T-helper 1 cell treated with Interleukin-12 subunit alpha and Interleukin-12 subunit beta and Interleukin-4 antibody, amounts not matched to agents 30 ng/mL and 1 ng/mL, for 36 hours (primary cell): Measurements from ENCODE around the gene RUNX3. TPM values are rescaled to one million over a fixed set of nuclear protein-coding genes. Genes with fewer than 3 reads are reported as not detected.
"Not testable (repeated sequence)": the region's sequence is repeated elsewhere in the genome, so short reads cannot be mapped to it uniquely, and the experiment has no call there.

Experiments used
- intact Hi-C: fragments of 100-400 bp; cut with micrococcal nuclease; formaldehyde crosslinking; loops from one replicate; pipeline ENCODE4 v1.15.1; 2024
- total RNA-seq: library from RNA; stranded (reverse); gene quantifications from 2 replicates; pipeline ENCODE4 v1.2.3, GENCODE V29; 2022

RUNX3 gene
- total RNA-seq, 1 donor from 2014 or later = 179 TPM

- intact Hi-C loops = no loop called here
Measured at GRCh38 chr1:24892188-24893153, 37.6 kb downstream of the RUNX3 start.

DNA sequence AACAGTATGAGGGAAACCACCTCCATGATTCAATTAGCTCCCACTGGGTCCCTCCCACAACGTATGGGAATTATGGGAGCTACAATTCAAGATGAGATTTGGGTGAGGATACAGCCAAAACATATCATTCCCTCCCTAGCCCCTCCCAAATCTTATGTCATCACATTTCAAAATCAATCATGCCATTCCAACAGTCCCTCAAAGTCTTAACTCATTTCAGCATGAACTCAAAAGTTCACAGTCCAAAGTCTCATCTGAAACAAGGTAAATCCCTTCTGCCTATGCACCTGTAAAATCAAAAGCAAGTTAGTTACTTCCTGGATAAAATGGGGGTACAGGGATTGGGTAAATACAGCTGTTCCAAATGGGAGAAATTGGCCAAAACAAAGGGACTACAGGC is 38.7 kb downstream of the RUNX3 start:
- intact Hi-C loops = not testable (repeated sequence)

- intact Hi-C loops = no loop called here
Measured at GRCh38 chr1:24890887-24891286, 39.2 kb downstream of the RUNX3 start.

GRCh38 chr1:24888971-24889676 is 41.0 kb downstream of the RUNX3 start:
- intact Hi-C loops = no loop called here

DNA sequence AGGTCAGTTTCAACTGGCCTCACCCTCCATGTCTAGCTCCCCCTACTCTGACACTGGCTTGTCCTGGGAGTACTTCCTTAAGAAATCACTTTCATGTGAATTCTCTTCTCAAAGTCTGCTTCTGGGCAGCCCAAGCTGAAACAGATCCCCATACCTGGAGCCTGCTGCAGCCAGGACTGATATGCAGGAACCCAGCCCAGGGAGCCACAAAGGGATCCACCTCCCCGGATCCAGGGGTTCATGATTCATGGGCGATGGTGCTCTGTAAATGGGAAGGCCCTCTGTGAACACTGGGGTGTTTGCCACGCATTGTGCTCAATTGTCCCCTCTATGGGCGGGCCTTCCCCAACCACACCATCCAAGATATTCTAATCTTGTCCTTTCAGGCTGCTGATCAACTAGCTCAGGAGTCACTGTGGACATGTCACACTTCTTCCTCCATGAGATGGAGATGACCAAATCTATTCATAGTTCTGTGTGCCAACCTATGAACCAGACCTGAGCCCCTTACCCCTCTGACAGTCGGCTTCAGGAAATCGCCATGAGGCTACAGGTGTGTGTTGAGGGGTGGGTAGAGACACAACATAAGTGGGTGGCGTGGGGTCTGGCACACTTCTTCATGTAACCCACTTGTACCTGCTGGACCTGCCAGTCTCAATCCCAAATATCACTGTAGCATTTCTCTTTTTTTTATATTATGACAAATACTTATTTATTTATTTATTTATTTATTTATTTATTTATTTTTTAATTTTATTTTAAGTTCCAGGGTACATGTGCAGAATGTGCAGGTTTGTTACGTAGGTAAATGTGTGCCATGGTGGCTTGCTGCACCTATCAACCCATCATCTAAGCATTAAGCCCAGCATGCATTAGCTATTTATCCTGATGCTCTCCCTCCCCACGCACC is 41.8 kb downstream of the RUNX3 start:
- intact Hi-C loops = no loop called here

- intact Hi-C loops = no loop called here
Measured at GRCh38 chr1:24886241-24886640, 43.8 kb downstream of the RUNX3 start.

DNA sequence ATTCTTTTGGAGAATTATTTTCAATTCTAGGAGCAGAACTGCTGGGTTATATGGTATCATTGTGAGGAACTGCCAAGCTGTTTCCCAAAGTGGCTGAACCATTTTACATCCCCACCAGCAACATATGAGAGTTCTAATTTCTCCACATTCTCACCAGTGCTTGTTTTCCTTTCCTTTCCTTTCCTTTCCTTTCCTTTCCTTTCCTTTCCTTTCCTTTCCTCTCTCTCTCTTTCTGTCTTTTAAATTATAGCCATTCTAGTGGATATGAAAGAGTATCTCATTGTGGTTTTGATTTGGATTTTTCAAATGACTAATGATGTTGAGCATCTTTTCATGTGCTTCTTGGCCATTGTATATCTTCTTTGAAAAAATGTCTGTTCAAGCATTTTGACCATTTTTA is 45.3 kb downstream of the RUNX3 start:
- intact Hi-C loops = no loop called here

- intact Hi-C loops = no loop called here
Measured at GRCh38 chr1:24881034-24881433, 49.0 kb downstream of the RUNX3 start.

GRCh38 chr1:24878775-24879742 is 51.0 kb downstream of the RUNX3 start:
- intact Hi-C loops = no loop called here

GRCh38 chr1:24878045-24878444 is 52.0 kb downstream of the RUNX3 start:
- intact Hi-C loops = no loop called here

- intact Hi-C loops = no loop called here
Measured at GRCh38 chr1:24875991-24876506, 54.0 kb downstream of the RUNX3 start.

- intact Hi-C loops = no loop called here
Measured at GRCh38 chr1:24875257-24875656, 54.8 kb downstream of the RUNX3 start.

DNA sequence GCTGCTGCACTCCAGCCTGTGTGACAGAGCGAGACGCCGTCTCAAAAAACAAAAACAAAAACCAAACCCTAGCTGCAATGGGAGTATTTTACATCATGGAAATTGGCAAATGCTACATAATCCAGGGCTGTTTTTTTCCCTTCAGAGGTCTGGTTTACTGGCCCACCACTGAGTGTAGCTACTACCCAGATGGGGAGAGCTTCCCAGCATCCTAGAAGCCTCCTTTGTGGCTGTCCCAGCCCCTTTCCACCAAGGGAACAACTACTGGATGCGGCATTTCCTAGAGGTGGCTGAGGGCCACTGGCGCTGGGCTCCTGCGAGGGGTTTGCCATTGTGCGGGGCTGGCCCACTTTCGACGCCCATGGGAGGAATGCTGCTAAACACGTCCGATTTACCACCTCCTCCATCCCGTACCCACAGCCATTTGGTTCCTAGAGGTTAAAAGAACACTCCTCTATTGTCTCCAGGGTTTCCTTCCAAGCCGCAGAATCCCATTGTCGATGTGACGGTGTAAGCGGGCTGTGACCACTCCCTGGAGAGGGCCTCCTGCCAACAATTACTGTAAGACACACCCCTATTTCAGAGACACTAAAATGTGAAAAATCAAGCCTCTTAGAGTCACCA is 55.4 kb downstream of the RUNX3 start:
- intact Hi-C loops = no loop called here

DNA sequence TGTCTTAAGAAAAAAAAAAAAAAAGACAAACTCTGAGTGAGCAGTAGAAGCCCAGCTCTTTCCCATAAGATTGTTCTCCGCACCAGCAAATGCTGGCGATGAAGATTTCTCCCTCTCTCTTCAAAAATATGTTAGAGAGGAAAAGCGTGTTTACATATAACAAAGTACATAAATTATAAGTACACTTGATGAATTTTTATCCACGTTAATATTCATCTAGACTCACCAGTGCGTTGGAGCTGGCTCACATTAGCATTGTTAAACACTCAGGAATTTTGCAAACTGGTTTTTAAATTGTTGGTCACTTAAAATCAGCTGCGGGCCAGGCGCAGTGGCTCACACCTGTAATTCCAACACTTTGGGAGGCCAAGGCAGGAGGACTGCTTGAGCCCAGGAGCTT is 56.0 kb downstream of the RUNX3 start:
- intact Hi-C loops = no loop called here

- intact Hi-C loops = no loop called here
Measured at GRCh38 chr1:24873148-24873547, 56.9 kb downstream of the RUNX3 start.

GRCh38 chr1:24872061-24872850 is 57.8 kb downstream of the RUNX3 start:
- intact Hi-C loops = no loop called here

DNA sequence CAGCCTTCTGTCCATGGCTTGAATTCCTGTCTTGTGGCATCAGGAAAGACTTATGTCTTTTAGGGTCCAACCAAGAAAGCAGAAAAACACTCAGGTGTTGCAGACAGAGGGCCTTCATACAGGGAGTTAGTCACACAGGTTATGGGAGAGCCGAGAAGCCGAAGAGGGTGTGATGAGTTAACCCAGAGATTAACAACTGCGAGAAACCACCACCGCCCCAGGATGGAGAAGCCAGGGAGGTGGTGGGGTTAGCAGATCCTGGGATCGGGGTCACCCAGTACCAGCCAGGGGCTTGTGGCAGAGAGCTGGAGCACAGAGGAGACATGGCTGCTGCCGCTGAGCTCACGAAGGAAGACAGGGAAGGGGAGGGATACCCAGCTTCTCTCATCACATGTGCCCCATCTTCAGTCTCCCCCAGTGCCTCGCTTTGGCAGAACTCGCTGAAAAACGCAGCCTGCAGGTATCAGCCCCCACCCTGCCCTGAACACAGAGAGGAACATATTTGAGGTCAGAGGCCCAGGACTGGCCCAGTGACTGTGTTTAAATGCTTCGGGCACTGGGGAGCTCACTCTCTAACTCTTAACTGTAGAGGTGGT is 58.7 kb downstream of the RUNX3 start:
- intact Hi-C loops = no loop called here

DNA sequence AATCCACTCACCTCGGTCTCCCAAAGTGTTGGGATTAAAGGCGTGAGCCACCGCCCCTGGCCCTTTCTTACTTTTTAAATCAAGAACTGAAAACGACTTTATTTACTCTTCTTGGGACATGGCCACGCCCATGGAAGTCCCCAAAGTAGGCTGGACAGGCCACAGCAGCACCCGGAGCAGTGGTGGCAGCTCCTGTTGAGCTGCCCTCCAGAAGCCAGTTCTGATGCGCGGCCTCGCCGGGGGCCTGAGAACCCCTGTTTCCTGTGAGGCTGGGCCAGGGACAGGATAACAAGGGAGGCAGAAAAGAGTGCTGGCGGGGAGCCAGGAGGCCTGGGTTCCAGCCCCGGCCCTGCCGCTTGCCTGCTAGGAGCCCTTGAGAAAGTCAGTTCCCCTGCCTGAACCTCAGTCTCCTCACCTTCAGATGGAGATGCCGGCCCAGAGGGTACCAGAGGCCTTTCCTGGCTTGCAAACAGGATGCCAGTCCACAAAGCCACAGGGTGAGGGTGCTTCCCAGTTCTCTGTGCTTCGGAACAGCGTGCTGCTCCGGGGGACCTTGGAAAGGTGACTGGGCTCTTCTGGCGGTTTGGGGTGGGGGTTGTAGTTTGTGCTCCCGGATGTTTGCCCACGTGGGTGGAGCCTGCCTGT is 59.4 kb downstream of the RUNX3 start:
- intact Hi-C loops = no loop called here
